GM19035 (cell line): ENCODE results near the gene NR2F6.
A peak's percentile ranks its signal among the peaks of the same experiment; 100 is the strongest.
"Not testable (repeated sequence)": the region's sequence is repeated elsewhere in the genome, so short reads cannot be mapped to it uniquely, and the experiment has no call there.

Experiments used
- ATAC-seq: cut with Tn5 transposase; IDR thresholded peaks from one replicate; pipeline ENCODE4 v1.9.1; 2021; ENCODE audit not compliant: unreplicated experiment

NR2F6 gene

GRCh38 chr19:17245535-17245984 lies at the start of gene NR2F6:
NR2F6 (minus strand) TSS chr19:17245919; CDS start chr19:17245220, 699 bp downstream.
- ATAC-seq, result peak; percentile 26

GRCh38 chr19:17294051-17294891 lies 48.6 kb upstream of the NR2F6 start:
- no peak for ATAC-seq

GRCh38 chr19:17293605-17294004 lies 47.9 kb upstream of the NR2F6 start:
- ATAC-seq, result no peak

- peak; percentile 83 for ATAC-seq
Observed at GRCh38 chr19:17292301-17293074, 46.8 kb upstream of the NR2F6 start.

GRCh38 chr19:17289489-17289888 lies 43.8 kb upstream of the NR2F6 start:
- ATAC-seq, result no peak

- no peak for ATAC-seq
Observed at GRCh38 chr19:17286752-17287151, 41.0 kb upstream of the NR2F6 start.

- ATAC-seq, result no peak
Observed at GRCh38 chr19:17286263-17286662, 40.5 kb upstream of the NR2F6 start.

GRCh38 chr19:17285415-17286135 lies 39.9 kb upstream of the NR2F6 start:
- no peak for ATAC-seq

- ATAC-seq, result no peak
Observed at GRCh38 chr19:17283504-17283996, 37.8 kb upstream of the NR2F6 start.

GRCh38 chr19:17282488-17283125 lies 36.9 kb upstream of the NR2F6 start:
- peak; percentile 72 for ATAC-seq

- peak; percentile 38 for ATAC-seq
Observed at GRCh38 chr19:17281391-17282304, 35.9 kb upstream of the NR2F6 start, which contains the start of gene ANKLE1. ANKLE1 (plus strand) TSS chr19:17281901; CDS start chr19:17281921, 20 bp downstream.

GRCh38 chr19:17279436-17279835 lies 33.7 kb upstream of the NR2F6 start:
- ATAC-seq, result no peak

GRCh38 chr19:17275441-17276175 lies 29.9 kb upstream of the NR2F6 start:
- no peak for ATAC-seq

- not testable (repeated sequence) for ATAC-seq
Observed at GRCh38 chr19:17274892-17275291, 29.2 kb upstream of the NR2F6 start.

- no peak for ATAC-seq
Observed at GRCh38 chr19:17268754-17269153, 23.0 kb upstream of the NR2F6 start.

- peak; percentile 91 for ATAC-seq
Observed at GRCh38 chr19:17266975-17267788, 21.5 kb upstream of the NR2F6 start, which contains the start of gene BABAM1. BABAM1 (plus strand) TSS chr19:17267443; CDS start chr19:17268807, 1,364 bp downstream.

- ATAC-seq, result no peak
Observed at GRCh38 chr19:17266589-17266974, 20.9 kb upstream of the NR2F6 start.

- no peak for ATAC-seq
Observed at GRCh38 chr19:17266026-17266425, 20.3 kb upstream of the NR2F6 start.
